HepG2 (cell line): Measurements from ENCODE around the gene TMC8. TPM values are rescaled to one million over a fixed set of nuclear protein-coding genes. Genes with fewer than 3 reads are reported as not detected.

ENCODE experiments used
- DMAP1 ChIP-seq: IDR thresholded peaks from 2 replicates; pipeline ENCODE4 v1.6.1; 2016
- FOXA1 ChIP-seq, 2 experiments: fragments of 450-650 bp in 1 of 2; sonication (generic) in 1 of 2; formaldehyde crosslinking in 1 of 2; IDR thresholded peaks; 2 replicates each; pipeline versions ENCODE4 v1.4.0 to v1.6.1; 2016 to 2020; ENCODE audit warnings: missing genetic modification reagents in 1 of 2
- HCFC1 ChIP-seq: fragments of 150-350 bp; IDR thresholded peaks from 2 replicates; pipeline ENCODE4 v1.6.1; 2014; ENCODE audit warnings: low read depth, low read length
- HHEX ChIP-seq: IDR thresholded peaks from 2 replicates; pipeline ENCODE4 v1.6.1; 2016; ENCODE audit warnings: control low read depth
- IRF2 ChIP-seq: IDR thresholded peaks from 2 replicates; pipeline ENCODE4 v1.6.1; 2018; ENCODE audit warnings: missing genetic modification reagents, missing compliant biosample characterization
- KDM4B ChIP-seq: sonication (generic); formaldehyde crosslinking; IDR thresholded peaks from 2 replicates; pipeline ENCODE4 v1.4.0; 2020; ENCODE audit warnings: missing genetic modification reagents
- NBN ChIP-seq: fragments of 450-650 bp; conservative IDR thresholded peaks from 2 replicates; pipeline ENCODE4 v1.6.1; 2017
- SNAPC2 ChIP-seq: sonication (generic); formaldehyde crosslinking; IDR thresholded peaks from 2 replicates; pipeline ENCODE4 v1.8.1; 2022; ENCODE audit warnings: mild to moderate bottlenecking, missing genetic modification reagents
- STAG1 ChIP-seq: sonication (generic); formaldehyde crosslinking; IDR thresholded peaks from 2 replicates; pipeline ENCODE4 v1.4.0; 2020; ENCODE audit warnings: missing genetic modification reagents
- XBP1 ChIP-seq: sonication (generic); formaldehyde crosslinking; IDR thresholded peaks from 2 replicates; pipeline ENCODE4 v1.5.0; 2020; ENCODE audit warnings: missing genetic modification reagents
- ZBTB1 ChIP-seq: sonication (generic); formaldehyde crosslinking; IDR thresholded peaks from 2 replicates; pipeline ENCODE4 v1.4.0; 2020; ENCODE audit warnings: missing genetic modification reagents, borderline replicate concordance
- ZNF225 ChIP-seq: sonication (generic); formaldehyde crosslinking; IDR thresholded peaks from 2 replicates; pipeline ENCODE4 v1.4.0; 2020; ENCODE audit warnings: mild to moderate bottlenecking, missing genetic modification reagents
- ZNF879 ChIP-seq: sonication (generic); formaldehyde crosslinking; IDR thresholded peaks from 2 replicates; pipeline ENCODE4 v1.8.1; 2023; ENCODE audit warnings: missing genetic modification reagents
- ZNF891 ChIP-seq: sonication (generic); formaldehyde crosslinking; IDR thresholded peaks from 2 replicates; pipeline ENCODE4 v1.5.0; 2020; ENCODE audit warnings: mild to moderate bottlenecking, missing genetic modification reagents
- polyA plus RNA-seq, 8 experiments: library from polyadenylated mRNA; depleted of rRNA in 3 of 8; stranded (reverse) in 7 of 8; unstranded in 1 of 8; fragments of >200 nt; fragmentation: Illumina TruSeq in 4 of 8; extraction: Trizol in 4 of 8; gene quantifications; 2 replicates each; pipeline versions ENCODE4 v1.2.1 to v1.2.3, GENCODE V29; 2011 to 2016; ENCODE audit warnings: low read depth in 4 of 8, missing spikeins in 1 of 8, mixed read lengths in 1 of 8; ENCODE audit not compliant: insufficient read depth in 1 of 8
- total RNA-seq, 5 experiments: library from RNA; depleted of rRNA; stranded (reverse); fragments of >200 nt; fragmentation: Illumina TruSeq; extraction: Trizol; gene quantifications; 2 replicates each; pipeline ENCODE4 v1.2.3, GENCODE V29; 2016; ENCODE audit warnings: low read depth in 1 of 5
- TF ChIP-seq, protein P1 (sequence below): sonication (generic); formaldehyde crosslinking; conservative IDR thresholded peaks from 2 replicates; pipeline ENCODE4 v1.8.0; 2022; ENCODE audit warnings: mild to moderate bottlenecking, moderate library complexity, missing genetic modification reagents
- TF ChIP-seq, protein P2 (sequence below): sonication (generic); formaldehyde crosslinking; IDR thresholded peaks from 2 replicates; pipeline ENCODE4 v1.5.1; 2020; ENCODE audit warnings: missing genetic modification reagents, mild to moderate bottlenecking, borderline replicate concordance
- TF ChIP-seq, protein P3 (sequence below): IDR thresholded peaks from 2 replicates; pipeline ENCODE4 v1.6.1; 2016; ENCODE audit warnings: low read depth, control low read depth
- TF ChIP-seq, protein P4 (sequence below): sonication (generic); formaldehyde crosslinking; IDR thresholded peaks from 2 replicates; pipeline ENCODE4 v1.9.0; 2021; ENCODE audit warnings: missing genetic modification reagents, borderline replicate concordance
- TF ChIP-seq, protein P5 (sequence below): sonication (generic); formaldehyde crosslinking; conservative IDR thresholded peaks from 2 replicates; pipeline ENCODE4 v1.5.0; 2020; ENCODE audit warnings: missing genetic modification reagents
- TF ChIP-seq, protein P6 (sequence below): sonication (generic); formaldehyde crosslinking; IDR thresholded peaks from 2 replicates; pipeline ENCODE4 v1.5.0; 2020; ENCODE audit warnings: mild to moderate bottlenecking, missing genetic modification reagents

The TMC8 gene
- total and polyA plus RNA-seq, 2 of the 13 experiments (the other 11 are each of a cell fraction or from before 2014, with no cell fraction given), result 0.53 to 7.8 TPM

DNA sequence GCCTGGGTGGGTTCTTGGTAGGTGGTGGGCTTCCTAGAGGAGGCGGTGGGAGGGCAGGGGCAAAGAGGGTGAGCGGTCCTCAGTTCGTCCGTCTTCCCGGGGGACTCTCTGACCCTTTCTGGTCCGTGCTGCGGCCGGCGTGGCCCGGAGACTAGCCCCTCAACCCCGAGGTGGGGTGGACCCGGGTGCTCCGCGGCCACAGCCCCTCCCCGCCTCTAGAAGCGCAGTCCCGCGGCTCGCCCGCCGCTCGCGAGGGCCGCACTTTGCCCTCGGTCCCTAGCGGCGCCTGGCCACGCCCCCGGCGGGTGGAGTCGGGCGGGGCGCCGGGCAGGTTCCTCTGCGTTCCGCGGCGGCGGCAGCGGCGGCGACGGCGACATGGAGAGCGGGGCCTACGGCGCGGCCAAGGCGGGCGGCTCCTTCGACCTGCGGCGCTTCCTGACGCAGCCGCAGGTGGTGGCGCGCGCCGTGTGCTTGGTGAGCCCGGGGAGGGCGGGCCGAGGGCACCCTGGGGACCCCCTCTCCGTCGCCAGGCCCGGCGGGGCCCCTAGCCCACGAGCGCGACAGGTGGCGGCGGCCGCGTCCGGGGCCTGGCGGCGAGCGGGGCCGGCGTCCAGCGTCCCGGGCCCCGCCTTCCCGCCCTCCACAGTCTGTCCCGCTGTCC lies 37.8 kb downstream of the TMC8 start, which contains the start of gene SYNGR2 (continued):
- TF ChIP-seq, protein P1, sequence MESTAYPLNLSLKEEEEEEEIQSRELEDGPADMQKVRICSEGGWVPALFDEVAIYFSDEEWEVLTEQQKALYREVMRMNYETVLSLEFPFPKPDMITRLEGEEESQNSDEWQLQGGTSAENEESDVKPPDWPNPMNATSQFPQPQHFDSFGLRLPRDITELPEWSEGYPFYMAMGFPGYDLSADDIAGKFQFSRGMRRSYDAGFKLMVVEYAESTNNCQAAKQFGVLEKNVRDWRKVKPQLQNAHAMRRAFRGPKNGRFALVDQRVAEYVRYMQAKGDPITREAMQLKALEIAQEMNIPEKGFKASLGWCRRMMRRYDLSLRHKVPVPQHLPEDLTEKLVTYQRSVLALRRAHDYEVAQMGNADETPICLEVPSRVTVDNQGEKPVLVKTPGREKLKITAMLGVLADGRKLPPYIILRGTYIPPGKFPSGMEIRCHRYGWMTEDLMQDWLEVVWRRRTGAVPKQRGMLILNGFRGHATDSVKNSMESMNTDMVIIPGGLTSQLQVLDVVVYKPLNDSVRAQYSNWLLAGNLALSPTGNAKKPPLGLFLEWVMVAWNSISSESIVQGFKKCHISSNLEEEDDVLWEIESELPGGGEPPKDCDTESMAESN (CRISPR knock-in tag), result no peak; the same call in 1 of the 2 replicates
- TF ChIP-seq, protein P2, sequence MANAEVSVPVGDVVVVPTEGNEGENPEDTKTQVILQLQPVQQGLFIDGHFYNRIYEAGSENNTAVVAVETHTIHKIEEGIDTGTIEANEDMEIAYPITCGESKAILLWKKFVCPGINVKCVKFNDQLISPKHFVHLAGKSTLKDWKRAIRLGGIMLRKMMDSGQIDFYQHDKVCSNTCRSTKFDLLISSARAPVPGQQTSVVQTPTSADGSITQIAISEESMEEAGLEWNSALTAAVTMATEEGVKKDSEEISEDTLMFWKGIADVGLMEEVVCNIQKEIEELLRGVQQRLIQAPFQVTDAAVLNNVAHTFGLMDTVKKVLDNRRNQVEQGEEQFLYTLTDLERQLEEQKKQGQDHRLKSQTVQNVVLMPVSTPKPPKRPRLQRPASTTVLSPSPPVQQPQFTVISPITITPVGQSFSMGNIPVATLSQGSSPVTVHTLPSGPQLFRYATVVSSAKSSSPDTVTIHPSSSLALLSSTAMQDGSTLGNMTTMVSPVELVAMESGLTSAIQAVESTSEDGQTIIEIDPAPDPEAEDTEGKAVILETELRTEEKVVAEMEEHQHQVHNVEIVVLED (CRISPR knock-in tag), result no peak; the same call in 1 of the 2 replicates
- TF ChIP-seq ZNF225 (no peak; the same call in none of the 2 replicates), STAG1 (CRISPR knock-in tag) (peak; percentile 26; the same call in 1 of the 2 replicates), ZNF891 (no peak; the same call in 1 of the 2 replicates), FOXA1 (IDR thresholded peaks at IDR 0.05) (no peak), FOXA1 (CRISPR knock-in tag; IDR thresholded peaks at IDR 0.05) (no peak; the same call in 1 of the 2 replicates), IRF2 (CRISPR knock-in tag) (peak; percentile 52; the same call in 1 of the 2 replicates), ZBTB1 (CRISPR knock-in tag) (no peak), KDM4B (CRISPR knock-in tag) (no peak), ZNF879 (no peak), XBP1 (CRISPR knock-in tag) (no peak), HHEX (CRISPR knock-in tag) (no peak), SNAPC2 (CRISPR knock-in tag) (no peak), DMAP1 (CRISPR knock-in tag) (peak; percentile 58), HCFC1 (peak; percentile 33; the same call in 1 of the 2 replicates), NBN (no peak)
- TF ChIP-seq, protein P3, sequence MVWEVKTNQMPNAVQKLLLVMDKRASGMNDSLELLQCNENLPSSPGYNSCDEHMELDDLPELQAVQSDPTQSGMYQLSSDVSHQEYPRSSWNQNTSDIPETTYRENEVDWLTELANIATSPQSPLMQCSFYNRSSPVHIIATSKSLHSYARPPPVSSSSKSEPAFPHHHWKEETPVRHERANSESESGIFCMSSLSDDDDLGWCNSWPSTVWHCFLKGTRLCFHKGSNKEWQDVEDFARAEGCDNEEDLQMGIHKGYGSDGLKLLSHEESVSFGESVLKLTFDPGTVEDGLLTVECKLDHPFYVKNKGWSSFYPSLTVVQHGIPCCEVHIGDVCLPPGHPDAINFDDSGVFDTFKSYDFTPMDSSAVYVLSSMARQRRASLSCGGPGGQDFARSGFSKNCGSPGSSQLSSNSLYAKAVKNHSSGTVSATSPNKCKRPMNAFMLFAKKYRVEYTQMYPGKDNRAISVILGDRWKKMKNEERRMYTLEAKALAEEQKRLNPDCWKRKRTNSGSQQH, result no peak
- TF ChIP-seq, protein P4, sequence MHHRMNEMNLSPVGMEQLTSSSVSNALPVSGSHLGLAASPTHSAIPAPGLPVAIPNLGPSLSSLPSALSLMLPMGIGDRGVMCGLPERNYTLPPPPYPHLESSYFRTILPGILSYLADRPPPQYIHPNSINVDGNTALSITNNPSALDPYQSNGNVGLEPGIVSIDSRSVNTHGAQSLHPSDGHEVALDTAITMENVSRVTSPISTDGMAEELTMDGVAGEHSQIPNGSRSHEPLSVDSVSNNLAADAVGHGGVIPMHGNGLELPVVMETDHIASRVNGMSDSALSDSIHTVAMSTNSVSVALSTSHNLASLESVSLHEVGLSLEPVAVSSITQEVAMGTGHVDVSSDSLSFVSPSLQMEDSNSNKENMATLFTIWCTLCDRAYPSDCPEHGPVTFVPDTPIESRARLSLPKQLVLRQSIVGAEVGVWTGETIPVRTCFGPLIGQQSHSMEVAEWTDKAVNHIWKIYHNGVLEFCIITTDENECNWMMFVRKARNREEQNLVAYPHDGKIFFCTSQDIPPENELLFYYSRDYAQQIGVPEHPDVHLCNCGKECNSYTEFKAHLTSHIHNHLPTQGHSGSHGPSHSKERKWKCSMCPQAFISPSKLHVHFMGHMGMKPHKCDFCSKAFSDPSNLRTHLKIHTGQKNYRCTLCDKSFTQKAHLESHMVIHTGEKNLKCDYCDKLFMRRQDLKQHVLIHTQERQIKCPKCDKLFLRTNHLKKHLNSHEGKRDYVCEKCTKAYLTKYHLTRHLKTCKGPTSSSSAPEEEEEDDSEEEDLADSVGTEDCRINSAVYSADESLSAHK (CRISPR knock-in tag), result no peak
- TF ChIP-seq, protein P5, sequence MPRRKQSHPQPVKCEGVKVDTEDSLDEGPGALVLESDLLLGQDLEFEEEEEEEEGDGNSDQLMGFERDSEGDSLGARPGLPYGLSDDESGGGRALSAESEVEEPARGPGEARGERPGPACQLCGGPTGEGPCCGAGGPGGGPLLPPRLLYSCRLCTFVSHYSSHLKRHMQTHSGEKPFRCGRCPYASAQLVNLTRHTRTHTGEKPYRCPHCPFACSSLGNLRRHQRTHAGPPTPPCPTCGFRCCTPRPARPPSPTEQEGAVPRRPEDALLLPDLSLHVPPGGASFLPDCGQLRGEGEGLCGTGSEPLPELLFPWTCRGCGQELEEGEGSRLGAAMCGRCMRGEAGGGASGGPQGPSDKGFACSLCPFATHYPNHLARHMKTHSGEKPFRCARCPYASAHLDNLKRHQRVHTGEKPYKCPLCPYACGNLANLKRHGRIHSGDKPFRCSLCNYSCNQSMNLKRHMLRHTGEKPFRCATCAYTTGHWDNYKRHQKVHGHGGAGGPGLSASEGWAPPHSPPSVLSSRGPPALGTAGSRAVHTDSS (CRISPR knock-in tag), result 0 out of 2 replicates have a peak, but pooled peaks have one; percentile 49
- TF ChIP-seq, protein P6, sequence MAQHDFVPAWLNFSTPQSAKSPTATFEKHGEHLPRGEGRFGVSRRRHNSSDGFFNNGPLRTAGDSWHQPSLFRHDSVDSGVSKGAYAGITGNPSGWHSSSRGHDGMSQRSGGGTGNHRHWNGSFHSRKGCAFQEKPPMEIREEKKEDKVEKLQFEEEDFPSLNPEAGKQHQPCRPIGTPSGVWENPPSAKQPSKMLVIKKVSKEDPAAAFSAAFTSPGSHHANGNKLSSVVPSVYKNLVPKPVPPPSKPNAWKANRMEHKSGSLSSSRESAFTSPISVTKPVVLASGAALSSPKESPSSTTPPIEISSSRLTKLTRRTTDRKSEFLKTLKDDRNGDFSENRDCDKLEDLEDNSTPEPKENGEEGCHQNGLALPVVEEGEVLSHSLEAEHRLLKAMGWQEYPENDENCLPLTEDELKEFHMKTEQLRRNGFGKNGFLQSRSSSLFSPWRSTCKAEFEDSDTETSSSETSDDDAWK (CRISPR knock-in tag), result no peak
